ENCODE measurements around the gene MAST2.
A peak's percentile ranks its signal among the peaks of the same experiment; 100 is the strongest.
"Not testable (repeated sequence)": the region's sequence is repeated elsewhere in the genome, so short reads cannot be mapped to it uniquely, and the experiment has no call there.

The MAST2 gene

DNA sequence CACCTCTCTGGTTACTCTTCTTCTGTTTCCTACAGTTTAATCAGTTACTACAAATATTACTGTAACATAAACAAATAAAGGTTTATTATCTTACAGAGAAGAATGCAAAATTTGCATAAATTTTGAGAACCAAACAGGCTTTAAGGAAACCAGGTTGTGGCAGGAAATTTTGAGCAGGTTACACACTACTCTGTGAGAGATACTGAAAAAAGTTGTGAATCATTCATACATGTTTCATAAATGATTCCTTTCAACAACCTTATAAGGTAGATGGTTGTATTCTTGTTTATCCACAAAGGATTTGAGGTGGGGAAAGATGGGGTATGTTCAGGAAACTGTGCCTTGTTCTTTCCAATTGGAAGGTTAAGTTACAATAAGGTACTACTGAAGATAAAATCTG lies 58.6 kb downstream of the MAST2 start:
- no peak overlapping the region for H3K27ac ChIP-seq
- TF ChIP-seq, protein P1, sequence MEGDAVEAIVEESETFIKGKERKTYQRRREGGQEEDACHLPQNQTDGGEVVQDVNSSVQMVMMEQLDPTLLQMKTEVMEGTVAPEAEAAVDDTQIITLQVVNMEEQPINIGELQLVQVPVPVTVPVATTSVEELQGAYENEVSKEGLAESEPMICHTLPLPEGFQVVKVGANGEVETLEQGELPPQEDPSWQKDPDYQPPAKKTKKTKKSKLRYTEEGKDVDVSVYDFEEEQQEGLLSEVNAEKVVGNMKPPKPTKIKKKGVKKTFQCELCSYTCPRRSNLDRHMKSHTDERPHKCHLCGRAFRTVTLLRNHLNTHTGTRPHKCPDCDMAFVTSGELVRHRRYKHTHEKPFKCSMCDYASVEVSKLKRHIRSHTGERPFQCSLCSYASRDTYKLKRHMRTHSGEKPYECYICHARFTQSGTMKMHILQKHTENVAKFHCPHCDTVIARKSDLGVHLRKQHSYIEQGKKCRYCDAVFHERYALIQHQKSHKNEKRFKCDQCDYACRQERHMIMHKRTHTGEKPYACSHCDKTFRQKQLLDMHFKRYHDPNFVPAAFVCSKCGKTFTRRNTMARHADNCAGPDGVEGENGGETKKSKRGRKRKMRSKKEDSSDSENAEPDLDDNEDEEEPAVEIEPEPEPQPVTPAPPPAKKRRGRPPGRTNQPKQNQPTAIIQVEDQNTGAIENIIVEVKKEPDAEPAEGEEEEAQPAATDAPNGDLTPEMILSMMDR (conservative IDR thresholded peaks at IDR 0.05) = no peak

DNA sequence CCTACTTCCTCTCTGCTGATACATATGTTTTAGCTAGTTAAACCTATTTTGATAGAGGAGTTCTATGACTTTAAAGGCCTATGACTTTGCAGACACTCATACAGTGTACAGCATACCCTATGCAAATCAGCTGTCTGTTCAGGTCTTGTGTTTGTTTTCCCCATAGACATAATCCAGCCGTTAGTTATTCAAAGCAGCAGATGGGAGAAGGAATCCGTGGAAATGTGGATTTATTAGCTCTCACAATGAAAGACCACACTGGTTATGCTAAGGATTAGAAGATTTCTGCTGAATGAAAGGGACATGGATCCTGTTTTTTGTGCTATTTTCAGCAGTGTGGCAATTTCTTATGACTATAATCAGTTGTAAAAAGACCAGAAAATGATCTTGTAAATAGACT lies 59.8 kb downstream of the MAST2 start:
- peak overlapping the region; percentile 90 for H3K27ac ChIP-seq
- TF ChIP-seq, protein P1 (conservative IDR thresholded peaks at IDR 0.05) = no peak

GRCh38 chr1:45864167-45865106 lies 61.0 kb downstream of the MAST2 start:
- TF ChIP-seq, protein P1 (conservative IDR thresholded peaks at IDR 0.05) = no peak
- H3K27ac ChIP-seq = peak overlapping the region; percentile 90

DNA sequence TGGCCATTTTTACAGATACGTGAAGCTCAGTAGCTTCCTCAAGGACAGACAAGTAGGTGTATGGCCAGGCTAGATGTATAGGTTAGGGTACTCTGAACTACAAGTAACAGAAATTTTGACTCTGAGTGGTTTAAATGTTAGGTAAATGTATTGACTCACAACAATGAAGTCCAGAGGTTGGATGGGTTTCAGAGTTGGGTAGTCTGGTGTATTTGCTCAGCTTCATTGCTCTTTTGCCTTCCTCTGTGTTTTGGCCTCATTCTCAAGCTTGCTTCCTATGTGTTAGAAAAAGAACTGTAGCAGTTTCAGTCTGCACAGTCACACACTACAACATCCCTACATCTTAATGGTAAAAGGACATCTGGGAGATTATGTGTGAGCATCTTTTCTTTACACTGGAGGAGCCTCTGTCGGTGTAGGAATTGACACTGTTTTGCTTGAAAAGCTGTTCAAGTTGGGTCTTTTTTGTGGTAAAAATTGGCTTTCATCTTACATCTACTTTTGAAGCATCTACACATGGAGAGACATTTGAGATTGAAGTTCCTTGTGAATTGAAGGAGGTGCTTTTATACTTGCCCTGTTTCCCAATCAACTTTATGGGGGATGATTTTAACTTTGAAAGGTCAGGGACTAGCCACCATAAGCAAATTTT lies 64.4 kb downstream of the MAST2 start:
- no peak overlapping the region for H3K27ac ChIP-seq
- TF ChIP-seq, protein P1 (conservative IDR thresholded peaks at IDR 0.05) = no peak

GRCh38 chr1:45868861-45869260 lies 65.4 kb downstream of the MAST2 start:
- H3K27ac ChIP-seq = no peak overlapping the region
- TF ChIP-seq, protein P1 (conservative IDR thresholded peaks at IDR 0.05) = no peak

GRCh38 chr1:45870500-45870899 lies 67.1 kb downstream of the MAST2 start:
- H3K27ac ChIP-seq = no peak overlapping the region
- TF ChIP-seq, protein P1 (conservative IDR thresholded peaks at IDR 0.05) = no peak

- not testable (repeated sequence) for H3K27ac ChIP-seq
Measured at GRCh38 chr1:45872173-45872801, 68.9 kb downstream of the MAST2 start.
